GM03348 (cell line): ENCODE measurements around the gene C3orf49.

Experiments
- DNase-seq: peaks from one replicate; pipeline ENCODE4 v3.0.0; 2012; ENCODE audit warnings: low spot score

The C3orf49 gene

DNA sequence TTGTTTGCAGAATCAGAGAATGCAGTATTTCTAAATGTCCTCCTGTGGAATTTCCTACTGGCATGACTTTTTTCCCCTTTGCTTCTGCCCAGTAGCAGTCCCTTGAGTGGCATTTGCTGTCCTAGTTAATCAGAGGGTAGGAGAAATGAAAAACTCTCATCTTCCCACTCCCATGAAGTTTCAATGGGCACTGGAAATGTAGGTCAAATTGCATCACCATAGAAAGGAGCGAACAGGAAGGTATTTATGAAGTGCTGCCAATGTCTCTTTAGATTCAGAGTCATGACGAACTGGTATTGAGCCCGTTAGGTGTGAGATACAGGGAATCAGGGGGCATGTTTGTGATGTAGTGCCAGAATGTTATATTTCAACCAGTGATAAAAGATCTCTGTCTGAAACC lies 67.8 kb downstream of the C3orf49 start:
- DNase-seq, result no peak

GRCh38 chr3:63891518-63891917 lies 72.4 kb downstream of the C3orf49 start:
- no peak for DNase-seq

DNA sequence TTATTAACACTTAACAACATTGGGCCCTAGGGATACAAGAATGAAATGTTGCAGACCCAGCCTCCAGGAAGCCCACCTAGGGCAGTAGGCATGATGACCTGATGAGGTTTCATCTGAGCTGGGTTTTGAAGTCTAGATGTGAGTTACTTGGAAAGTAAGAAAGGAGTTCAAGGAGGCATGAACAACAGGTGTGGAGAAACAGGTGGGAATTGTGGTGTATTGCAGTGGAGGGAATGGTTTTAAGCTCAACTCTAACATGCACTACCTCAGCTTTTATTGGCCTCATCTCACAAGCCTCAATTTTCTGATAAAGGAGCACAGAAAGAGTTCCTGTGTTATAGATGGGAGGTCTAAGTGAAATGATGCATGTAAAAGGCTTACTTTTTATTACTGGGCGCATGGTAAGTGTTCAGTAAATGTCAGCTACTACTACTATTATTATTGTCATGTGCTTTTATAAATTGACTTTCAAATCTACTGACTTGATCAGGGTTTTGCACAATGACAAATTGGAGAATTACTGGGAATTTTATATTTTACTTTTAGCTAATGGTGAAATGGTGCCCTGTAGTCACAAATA lies 73.8 kb downstream of the C3orf49 start:
- no peak for DNase-seq

DNA sequence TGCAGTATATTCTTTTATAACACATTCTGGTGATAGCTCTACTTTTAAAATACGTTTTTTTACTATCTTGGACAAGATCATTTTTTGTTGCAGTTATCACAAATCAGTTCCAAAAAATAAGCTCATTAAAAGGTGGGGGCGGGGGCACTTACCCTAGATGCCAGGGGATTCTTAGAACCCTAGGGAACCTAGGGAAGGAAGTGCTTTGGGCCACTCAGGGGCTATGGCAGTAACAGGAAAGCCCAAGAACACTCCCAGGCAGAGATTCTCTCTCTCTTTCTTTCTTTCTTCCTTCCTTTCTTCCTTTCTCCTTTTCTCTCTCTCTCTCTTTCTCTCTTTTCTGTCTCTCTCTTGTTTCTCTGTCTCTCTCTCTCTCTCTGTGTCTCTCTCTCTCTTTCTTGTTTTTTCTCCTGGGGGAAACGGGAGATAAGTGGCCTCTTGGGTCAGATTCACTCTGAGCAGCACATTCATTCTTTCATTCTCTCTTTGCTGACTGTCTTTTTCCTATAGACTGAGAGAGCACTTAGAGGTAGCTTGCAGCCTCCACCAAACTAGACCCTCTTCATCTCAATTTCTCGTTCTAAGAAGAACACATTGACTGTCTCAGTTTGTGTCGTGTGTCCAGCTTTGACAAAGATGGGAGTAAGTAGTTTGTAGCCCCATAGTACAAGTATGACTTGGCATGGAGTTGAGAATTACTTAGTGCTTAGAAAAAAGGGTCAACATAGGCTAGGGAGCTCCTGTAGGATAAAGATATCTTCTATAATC lies 76.5 kb downstream of the C3orf49 start:
- DNase-seq, result no peak

DNA sequence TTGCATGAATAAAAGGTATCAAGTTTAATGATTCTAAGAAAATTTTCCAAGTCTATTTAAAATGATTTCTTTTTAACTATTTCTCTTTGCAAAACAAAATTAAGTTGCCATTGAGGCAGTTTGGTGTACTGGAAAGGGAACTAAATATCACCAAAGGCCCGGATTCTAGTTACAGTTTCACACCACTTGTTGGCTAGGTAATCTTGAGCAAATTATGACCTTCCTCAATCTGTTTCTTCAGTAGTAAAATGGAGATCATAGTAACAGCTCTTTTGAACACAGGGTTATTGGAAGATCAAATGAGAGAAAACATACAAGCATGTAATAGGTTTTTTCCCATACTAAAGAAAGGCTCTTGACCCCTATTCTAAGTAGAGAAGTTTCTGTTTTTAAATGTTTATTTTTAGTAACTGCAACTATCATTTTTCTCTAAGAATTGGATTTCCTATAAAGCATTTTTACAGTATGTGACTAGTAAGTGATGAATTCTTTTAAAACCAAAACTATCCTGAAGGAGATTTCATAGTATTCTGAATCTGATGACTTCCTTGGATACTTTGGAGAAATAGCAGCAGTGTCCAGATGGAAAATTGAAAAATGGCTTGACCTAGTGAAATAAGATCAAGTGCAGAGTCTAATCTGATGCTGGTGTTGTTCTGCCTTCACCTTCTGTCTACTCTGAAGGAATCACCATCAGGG lies 77.4 kb downstream of the C3orf49 start:
- DNase-seq, result peak; percentile 17
